ENCODE results near the gene PFDN4.
A peak's percentile ranks its signal among the peaks of the same experiment; 100 is the strongest.

PFDN4 gene

DNA sequence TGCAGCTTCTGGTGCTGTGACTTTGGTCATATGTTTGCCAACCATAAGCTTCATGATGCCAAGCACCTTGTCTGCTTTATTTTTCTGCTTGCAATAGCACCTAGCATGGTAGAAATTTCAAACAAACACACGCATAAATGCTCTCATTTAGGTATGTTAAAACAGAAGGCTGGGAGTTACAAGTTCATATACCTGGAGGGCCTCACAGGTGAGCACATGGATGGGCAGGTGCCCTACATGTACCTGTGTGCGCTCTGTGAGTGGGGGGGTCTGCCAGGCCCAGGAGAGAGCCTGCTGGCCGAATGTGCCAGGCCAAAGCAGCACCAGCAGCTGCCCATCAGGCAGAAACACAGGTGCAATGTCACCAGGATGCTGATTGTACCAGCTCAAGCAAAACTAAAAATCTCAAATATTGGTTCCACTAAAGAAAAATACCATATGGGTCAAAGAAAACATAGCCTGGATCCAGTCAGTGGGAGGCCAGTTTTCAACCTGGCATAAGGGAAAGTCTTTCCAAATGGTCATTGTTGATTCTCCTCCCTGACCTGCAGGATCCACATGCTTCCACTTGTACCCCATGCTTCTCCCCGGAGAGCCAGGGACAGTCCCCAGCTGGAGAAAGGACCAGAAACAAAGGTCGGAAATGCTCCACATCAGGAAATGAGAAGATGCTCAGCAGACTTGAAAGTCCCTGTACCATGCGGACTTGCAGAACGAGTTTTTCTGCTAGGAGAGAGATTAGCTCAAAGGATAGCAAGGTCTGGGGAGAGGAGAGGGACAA is 7.2 kb upstream of the PFDN4 start:
- DNase-seq (ENCODE audit: low spot score): no peak

DNA sequence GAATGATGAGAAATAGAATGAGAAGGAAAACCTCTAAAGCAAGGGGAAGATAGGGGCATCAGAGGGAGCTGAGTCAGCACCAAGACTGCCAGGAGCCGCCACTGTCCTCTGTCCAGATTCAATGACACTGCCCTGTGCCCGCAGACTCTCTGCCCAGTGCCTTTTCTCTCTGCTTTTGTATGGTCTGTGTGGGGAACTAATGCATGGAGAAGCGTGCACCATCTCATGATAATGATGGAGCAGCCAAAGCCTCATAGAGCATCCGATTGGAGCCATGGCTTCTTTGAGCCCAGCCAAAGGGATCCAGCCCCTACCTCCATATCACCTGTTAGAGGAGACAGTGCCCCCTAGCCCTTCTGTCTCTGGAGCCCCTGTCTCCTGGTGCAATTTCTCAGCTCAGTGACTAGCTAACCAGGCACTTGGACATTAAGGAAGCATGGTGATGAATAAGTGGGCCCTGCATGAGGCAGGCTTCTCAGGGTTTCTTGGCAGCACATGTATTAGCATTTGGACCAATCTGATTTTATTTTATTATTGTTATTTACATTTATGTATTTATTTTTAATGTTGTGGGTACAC is 6.5 kb upstream of the PFDN4 start:
- no peak for DNase-seq (ENCODE audit: low spot score)

DNA sequence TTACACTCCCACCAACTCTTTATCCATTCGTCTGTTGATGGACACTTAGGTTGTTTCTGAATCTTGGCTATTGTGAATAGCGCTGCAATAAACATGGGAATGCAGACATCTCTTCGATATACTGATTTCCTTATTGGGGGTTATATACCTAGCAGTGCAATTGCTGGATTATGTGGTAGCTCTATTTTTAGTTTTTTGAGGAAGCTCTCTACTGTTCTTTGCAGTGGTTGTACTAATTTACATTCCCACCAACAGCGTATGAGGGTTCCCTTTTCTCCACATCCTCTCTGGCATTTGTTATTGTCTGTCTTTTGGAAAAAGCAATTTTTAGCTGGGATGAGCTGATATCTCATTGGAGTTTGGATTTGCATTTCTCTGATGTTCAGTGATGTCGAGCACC is 4.6 kb upstream of the PFDN4 start:
- no peak for DNase-seq (ENCODE audit: low spot score)

DNA sequence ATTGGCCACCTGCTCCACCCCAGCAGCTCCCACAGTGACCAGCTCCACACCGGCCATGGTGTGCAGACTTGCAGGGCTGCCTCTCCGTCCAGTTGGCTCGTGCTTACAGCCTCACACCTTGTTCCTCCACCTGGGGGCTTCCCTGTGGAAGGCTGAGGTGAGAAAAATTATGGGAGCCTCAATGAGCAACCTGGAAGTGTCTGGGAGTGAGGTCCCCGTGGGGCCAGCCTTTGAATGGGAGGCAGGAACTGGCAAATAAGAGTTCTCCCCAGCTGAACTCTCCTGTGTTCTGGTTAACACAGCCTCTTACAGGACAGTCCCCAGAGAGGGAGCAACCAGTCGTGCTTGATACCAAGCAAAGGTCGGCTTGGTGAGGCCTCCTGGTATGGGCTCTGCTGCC is 3.8 kb upstream of the PFDN4 start:
- DNase-seq (ENCODE audit: low spot score): no peak

DNA sequence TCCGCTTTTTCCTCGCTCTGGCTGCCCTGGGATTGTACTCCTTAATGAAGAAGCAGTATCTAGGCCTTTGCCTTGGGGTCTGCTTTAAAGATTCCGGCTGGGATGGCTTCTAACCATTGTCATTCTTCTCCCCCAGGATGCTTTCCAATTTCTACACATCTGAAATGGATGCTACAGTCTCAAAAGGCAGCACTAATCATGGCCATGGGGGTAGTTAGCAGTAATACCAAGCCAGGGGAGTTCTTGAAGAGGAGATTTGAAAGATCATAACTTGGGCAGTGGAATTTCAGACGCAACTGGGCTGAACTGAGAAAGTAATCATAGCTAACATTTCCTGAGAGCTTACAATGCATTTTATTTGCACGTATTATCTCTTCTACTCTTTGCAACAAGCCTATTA is 3.4 kb upstream of the PFDN4 start:
- no peak for DNase-seq (ENCODE audit: low spot score)

DNA sequence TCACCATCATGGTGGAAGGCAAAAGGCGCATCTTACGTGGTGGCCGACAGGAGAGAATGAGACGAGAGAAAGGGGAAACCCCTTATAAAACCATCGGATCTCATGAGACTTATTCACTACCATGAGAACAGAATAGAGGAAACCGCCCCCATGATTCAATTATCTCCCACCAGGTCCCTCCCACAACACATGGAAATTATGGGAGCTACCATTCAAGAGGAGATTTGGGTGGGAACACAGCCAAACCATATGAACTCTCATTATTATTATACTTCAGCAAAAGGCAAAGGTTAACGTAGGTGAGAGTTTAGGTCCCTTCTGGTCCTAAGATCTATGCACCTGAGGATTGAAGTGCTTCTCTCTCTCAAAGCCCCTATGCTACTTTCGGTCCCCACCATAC is 2.4 kb upstream of the PFDN4 start:
- DNase-seq (ENCODE audit: low spot score): no peak

DNA sequence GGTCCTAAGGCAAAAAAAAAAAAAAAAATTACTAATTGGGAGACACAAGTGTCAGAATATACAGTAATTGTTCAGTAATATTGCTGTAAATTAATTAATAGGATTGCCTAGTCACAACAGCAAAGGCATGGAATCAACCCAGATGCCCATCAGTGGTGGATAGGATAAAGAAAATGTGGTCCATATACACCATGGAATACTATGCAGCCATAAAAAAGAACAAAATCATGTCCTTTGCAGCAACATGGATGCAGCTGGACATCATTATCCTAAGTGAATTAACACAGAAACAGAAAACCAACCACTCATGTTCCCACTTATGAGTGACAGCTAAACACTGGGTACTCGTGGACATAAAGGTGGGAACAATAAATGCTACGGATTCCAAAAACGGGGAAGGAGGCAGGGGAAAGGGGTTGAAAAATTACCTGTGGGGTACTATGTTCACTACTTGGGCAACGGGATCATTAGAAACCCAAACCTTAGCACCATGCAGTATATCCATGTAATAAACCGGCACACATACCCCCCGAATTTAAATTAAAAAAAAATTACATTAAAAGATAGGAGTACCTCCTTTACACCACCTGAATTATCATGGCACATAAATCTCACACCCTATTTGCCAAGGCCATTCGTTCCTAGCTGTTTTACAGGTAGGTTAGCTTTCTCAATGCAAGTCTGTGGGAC is 689 bp upstream of the PFDN4 start:
- DNase-seq (ENCODE audit: low spot score): no peak

DNA sequence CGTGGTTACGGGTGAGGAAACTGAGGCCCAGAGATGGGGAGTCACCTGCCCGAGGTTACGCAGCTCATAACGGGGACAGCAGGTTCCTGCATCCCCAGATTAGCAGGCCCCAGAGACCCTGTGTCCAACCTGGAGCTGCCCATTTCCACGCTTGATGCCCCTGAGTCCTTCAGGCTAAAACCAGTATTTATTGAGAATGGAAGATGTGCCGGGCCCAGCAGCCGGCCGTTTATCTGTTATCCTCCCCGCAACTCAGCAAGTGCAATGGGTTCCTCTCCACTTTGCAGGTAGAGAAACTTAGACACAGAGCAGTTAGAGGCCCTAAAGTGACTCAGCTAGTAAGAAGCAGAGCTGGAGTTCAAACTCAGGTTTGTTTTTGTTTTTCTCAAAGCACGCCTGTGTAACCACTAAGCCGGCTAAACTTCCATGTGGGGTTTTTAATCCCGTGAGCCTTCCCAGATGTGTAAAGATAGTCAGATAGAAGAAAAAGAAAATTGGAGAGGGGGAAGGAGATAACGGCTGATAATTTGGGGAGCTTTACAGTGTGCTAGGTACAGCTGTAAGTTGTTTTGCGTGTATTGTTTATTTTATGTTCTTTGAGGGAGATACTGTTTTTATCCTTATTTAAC is 775 bp downstream of the PFDN4 start:
- peak; percentile 36 for DNase-seq (ENCODE audit: low spot score)

DNA sequence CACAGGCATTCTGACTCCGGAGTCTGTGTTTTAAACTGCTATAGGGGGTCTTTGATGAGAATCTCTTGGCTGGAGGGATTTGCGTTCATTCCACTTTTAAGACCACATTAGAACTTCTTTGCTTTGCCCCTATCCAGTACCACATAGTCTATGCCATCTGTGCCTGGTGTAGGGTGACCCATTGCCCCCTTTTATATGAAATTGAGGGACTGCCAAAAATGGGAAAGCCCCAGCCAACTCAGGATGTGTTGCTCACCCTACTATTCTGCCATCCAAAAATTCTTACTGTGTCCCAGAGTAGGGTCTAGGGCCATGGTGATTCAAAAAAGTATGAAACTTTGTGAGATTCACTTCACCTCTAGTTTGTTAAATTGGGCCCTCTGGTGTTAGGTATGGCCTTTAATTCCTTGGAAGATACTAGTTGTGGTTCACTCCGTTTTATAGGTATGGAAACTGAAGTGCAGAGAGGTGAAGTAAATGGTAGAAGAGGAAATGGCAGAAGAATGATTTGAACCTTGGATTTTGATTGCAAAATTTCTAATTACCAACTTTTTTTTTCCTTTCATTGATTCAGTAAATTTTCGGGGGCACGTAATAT is 1.4 kb downstream of the PFDN4 start:
- DNase-seq (ENCODE audit: low spot score): no peak

DNA sequence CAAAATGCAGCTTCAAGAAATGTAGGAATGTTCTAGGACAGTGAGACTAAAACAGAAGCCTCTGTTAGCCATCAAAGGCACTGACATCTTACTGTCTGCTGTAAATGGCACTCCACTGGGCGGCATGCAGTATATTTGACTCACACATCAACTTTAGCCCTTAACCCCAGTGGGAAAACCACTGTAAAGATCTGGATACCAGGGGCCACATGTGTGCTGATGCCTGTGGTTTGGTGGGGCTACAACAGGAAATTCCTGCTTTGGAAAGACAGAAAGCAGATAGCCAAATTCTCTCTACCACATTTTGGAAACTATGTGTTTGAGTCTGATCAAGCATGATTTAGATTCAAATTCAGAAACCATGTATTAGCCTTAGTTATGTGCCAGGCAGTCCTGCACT is 4.3 kb downstream of the PFDN4 start:
- peak; percentile 77 for DNase-seq (ENCODE audit: low spot score)

DNA sequence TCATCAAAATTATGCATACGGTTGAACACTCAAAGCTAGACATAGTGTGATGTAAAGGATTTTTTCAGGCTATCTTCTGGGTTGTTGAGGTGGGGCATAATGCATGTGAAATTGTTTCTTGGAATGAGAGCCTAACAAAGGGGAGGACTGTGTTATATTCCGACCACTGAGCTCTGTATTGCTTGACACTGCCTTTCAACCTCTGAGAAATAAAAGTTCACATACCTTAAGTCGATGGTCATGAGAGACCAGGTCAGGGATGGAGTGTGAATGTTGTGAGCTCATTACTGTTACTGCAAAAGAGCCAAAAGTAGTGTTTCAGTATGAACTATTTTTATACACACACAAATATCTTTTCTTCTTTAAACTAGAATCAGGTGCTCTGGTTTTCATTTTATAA is 5.0 kb downstream of the PFDN4 start:
- no peak for DNase-seq (ENCODE audit: low spot score)

DNA sequence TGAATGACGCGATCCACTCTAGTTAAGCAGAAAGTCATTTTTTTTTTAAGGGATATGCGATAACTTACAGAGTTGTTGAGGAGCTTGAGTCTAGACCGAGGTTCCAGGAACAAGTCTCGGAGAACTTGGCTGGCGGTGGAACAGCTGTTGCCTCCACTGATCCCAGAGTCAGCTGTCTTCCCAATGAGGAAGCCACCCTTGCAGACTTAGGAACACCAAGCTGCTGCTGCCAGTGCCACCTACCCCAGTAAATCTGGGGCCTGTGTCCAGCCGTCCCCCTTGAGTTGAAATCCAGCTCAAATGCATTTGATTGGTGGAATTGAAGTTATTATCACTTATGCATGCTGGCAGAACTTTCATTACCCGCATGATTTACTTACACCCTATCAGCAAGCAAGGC is 6.7 kb downstream of the PFDN4 start:
- DNase-seq (ENCODE audit: low spot score): no peak

DNA sequence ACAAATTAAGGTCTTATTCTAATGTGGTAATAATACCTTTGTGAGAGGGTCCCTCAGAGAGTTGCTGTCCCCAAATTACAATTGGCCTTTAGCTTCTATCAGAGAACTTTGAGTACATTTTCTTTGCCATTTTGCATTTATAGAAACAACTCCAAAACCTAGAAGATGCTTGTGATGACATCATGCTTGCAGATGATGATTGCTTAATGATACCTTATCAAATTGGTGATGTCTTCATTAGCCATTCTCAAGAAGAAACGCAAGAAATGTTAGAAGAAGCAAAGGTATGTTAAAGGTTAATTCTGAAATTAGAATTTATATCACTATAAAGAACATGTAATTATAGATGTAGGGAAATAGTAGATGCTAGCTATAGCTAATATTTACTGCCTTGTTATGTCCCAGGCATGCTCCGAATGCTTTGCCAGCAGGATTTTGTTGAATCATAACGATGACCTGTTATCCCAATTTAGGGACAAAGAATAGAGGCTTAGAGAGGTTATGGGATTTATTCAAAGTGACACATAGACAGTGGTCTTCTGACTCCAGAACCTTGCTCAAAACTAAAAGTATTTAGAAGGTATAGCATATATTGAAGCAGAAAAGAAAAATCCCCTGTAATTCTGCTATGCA is 7.4 kb downstream of the PFDN4 start:
- no peak for DNase-seq (ENCODE audit: low spot score)

DNA sequence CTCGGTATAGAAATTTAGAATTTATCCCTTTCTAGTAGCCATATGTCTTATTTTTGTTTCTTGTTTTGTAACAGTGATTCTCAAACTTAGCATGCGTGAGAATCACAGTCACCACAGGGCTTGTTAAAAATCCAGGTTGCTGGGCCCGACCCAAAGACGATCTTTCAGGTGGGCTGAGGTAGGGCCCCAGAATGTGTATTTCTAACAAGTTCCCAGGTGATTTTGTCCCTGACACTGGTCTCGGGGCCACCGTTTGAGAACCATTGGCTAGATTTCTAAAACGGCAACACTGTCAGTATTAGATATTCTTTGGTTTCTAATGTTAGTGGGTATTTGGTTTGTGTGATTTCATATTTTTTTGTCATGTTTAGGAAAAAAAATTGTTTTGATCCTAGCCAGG is 9.9 kb downstream of the PFDN4 start:
- DNase-seq (ENCODE audit: low spot score): no peak

DNA sequence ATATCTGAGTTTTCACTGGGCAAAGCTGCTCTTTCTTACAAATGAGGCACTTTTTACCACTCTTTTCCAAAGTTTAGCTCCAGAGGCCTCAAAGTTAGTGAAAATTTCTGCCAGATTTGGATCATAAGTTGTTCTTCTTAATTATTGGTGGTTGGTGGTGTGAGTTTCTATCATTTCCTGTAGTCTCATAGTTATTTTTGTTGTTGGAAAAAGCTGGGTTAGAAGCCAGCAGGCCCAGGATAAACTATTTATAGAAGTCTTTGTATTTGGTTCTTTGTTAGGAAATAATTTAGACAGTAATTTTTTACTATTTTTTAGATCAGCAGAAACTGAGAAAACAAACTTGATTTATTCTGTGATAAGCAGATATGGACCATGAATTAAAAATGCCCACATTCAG is 10.6 kb downstream of the PFDN4 start:
- DNase-seq (ENCODE audit: low spot score): no peak

DNA sequence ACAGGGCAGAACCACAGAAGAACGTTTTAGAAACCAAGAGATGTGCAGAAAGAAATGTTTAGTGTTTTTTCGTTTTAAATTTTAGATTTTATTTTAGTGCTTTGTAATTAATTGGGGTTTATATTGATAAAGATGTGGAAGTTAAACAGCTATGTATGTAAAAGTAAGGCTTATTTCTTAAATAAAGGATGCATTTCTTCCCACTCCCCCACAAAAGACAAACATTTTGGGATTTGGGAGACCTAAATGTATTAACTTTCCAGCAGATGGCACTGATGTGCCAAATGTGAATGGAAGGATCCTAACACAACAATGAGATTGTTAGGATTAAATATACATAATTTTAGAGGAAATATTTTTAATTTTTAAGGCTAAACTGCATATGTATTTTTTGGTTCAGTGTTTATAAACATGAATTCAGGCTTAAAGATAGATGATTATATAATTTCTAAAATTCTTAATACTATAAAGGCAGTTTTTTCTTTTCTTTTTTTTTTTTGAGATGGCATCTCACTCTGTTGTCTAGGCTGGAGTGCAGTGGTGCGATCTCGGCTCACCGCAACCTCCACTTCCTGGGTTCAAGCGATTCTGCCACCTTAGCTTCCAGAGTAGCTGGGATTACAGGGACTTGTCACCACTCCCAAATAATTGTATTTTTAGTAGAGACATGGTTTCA is 12.0 kb downstream of the PFDN4 start:
- DNase-seq (ENCODE audit: low spot score): peak; percentile 52

DNA sequence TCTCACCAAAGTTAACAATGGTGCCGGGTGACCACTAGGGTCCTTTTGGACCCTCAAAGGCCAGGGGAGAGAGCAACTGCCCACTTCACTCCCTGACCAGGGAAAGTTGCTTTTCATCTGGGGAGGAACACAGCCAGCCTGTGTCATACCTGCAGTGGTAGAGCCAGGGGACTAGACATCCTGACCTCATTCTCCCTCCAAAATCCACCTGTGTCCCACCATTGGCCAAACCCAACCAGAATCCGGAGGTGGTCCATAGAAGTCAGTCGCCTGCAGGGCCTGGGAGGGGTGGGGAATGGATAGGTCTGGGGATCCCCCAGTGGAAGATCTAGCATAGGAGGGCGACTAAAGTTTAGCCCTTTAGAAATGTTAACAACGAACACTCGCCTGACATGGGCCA is 12.8 kb downstream of the PFDN4 start:
- DNase-seq (ENCODE audit: low spot score): no peak

DNA sequence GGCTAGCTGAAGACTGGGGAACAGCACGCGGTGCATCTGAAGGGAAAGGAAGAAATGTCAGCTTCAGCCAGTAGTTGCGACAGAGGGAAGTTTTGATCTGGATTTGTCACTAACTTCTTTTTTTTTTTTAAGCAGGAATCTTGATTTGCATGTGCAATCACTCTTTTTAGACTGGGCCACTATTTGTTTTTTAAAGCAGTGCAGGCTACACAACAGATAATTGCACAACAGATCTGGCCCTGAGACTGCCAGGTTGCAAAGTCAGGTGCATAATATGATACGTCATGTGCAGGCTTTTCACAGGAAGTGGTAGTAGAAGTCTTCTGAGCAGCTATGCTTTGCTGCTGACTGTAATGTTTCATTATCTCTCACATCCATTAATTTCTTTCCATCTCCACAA is 13.5 kb downstream of the PFDN4 start:
- no peak for DNase-seq (ENCODE audit: low spot score)

DNA sequence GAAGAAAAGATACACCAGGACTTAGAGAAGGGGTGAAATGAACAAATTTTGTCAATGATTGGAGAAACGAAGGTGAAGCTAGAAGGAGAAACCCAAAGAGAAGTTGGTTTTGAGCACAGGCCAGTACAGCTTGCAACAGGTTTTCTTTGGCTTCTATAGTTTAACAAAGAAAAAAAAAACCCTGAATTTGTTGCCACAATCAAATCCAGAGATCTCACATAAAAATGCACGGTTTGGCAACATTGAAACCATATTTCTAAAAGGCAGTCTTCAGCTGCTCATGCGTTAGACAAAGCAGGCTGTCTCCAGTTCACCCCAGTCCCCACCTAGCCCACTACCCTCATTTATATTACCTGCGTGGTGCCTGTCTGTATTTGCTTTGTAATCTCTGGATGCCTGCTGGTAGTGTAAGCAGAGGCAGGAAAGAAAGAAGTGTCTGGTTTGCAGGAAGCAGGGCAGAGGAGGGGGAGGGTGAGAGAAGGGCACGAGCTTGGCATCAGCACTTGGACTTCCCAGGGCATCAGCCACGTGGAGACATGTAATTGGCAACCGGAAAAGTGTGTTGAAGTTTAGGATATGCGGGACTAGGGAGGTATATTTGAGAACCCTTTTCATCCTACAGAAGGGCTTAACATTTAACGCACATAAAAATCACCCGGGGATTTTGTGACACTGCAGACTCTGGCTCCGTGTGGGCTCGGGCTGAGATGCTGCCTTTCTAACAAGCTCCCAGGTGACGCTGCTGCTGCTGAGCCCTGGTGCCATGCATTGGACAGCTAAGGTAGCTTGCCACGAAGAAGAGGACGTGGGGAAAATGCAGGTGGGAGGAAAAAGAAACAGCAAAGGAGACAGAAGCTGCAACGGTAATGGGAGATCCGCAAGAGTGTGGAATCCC is 14.4 kb downstream of the PFDN4 start:
- no peak for DNase-seq (ENCODE audit: low spot score)

DNA sequence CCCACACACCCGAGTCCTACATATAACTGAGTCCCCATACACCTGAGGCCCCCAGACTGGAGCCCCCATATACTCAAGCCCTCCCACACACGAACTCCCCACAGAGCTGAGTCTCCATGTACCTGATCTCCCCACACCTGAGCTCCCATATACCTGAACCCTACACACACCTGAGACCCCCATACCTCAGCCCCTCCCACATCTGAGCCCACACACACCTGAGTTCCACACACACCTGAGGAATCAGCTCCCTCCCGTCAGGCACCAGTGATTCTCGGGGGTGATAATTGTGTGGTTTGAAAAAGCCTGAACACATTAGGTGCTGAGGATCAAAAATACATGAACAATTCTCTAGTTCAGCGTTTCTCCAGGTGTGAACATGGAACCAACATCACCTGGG is 15.4 kb downstream of the PFDN4 start:
- no peak for DNase-seq (ENCODE audit: low spot score)

DNA sequence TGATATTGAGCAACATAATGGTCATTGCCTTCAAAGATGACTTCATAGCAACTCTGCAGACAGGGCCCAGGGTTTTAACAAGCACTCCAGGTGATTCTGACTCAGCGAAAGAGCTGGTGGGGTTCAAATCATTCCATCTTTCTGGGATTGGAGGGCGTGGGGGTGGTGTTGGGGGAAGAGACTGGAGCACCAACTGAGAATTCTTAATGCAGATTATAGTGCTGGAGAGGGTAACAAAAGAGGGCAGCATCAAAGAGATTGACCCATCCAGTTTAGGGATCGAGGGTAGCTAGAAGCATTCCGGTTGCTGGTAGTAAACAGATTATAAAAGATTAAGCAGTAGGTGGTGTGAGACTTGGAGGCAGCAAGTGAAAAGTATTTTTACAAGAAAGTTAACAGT is 15.9 kb downstream of the PFDN4 start:
- DNase-seq (ENCODE audit: low spot score): no peak

Measured in AG08395 (cell line).